Aorta (tissue), 5 donors: ENCODE data around the gene GET3. TPM values are rescaled to one million over a fixed set of nuclear protein-coding genes. Genes with fewer than 3 reads are reported as not detected.
A peak's percentile ranks its signal among the peaks of the same experiment; 100 is the strongest.

ENCODE experiments used
- ATAC-seq: fragments of 200-7000 bp; cut with Tn5 transposase; one replicate; pipeline ENCODE4 v1.9.1; 2022; ENCODE audit warnings: moderate library complexity; ENCODE audit not compliant: low FRiP score
- DNase-seq, 2 donors: peaks; one replicate each; pipeline ENCODE4 v3.0.0-alpha.2; 2020
- H3K27ac ChIP-seq, 2 donors: one replicate each; pipeline ENCODE4 v1.5.1; 2013; ENCODE audit warnings: low read length in 2 of 2, mild to moderate bottlenecking in 2 of 2, moderate library complexity in 2 of 2, control low read depth in 1 of 2, inconsistent platforms in 1 of 2, low read depth in 1 of 2
- H3K27me3 ChIP-seq, 2 donors: one replicate each; pipeline ENCODE4 v1.6.1; 2013; ENCODE audit warnings: control low read depth in 1 of 2, low read length in 1 of 2, mild to moderate bottlenecking in 1 of 2, moderate library complexity in 1 of 2; ENCODE audit not compliant: insufficient read depth in 2 of 2, control insufficient read depth in 1 of 2
- H3K36me3 ChIP-seq, 2 donors: one replicate each; pipeline ENCODE4 v1.6.1; 2013; ENCODE audit warnings: control low read depth in 1 of 2, low read length in 1 of 2, mild to moderate bottlenecking in 1 of 2; ENCODE audit not compliant: insufficient read depth in 2 of 2, control insufficient read depth in 1 of 2
- H3K4me1 ChIP-seq, 2 donors: one replicate each; pipeline ENCODE4 v1.6.1; 2013; ENCODE audit warnings: low read length in 2 of 2, control low read depth in 1 of 2, mild to moderate bottlenecking in 1 of 2, moderate library complexity in 1 of 2; ENCODE audit not compliant: insufficient read depth in 2 of 2, control insufficient read depth in 1 of 2
- H3K4me3 ChIP-seq, 2 donors: one replicate each; pipeline ENCODE4 v1.5.1; 2013; ENCODE audit warnings: low read length in 2 of 2, control low read depth in 1 of 2, mild to moderate bottlenecking in 1 of 2
- H3K9me3 ChIP-seq: one replicate; pipeline ENCODE4 v1.6.1; 2013; ENCODE audit warnings: mild to moderate bottlenecking, low read length; ENCODE audit not compliant: control insufficient read depth
- WGBS, 2 donors: extraction: QIAGEN DNeasy Blood & Tissue Kit; methylation state at CpG; one replicate each; pipeline ENCODE4 v1.1.7; 2013; 5-methylcytosine and 5-hydroxymethylcytosine counted together
- intact Hi-C, 2 donors: fragments of 100-400 bp; cut with DNase I; formaldehyde crosslinking; loops; one replicate each; pipeline versions ENCODE4 v1.14.2 to v1.15.0; 2022
- long read RNA-seq, 2 donors: library from polyadenylated mRNA; unstranded; transcript quantifications; one replicate each; pipeline ENCODE4 v2.0.0, GENCODE V29; 2020 to 2021
- polyA plus RNA-seq, 2 donors: library from polyadenylated mRNA; stranded (reverse); fragments of 200-250 nt; gene quantifications; one replicate each; pipeline ENCODE4 v1.2.3, GENCODE V29; 2013
- total RNA-seq, 2 donors: library from RNA; stranded (reverse); fragmentation: NEBNext Ultra II Directional; extraction: Animal tissue kit (Norgen Biotek cat#: 25700); gene quantifications; one replicate each; pipeline ENCODE4 v1.2.1, GENCODE V29; 2021
- donor health status: healthy with polysubstance abuse.
- donor health status: Bipolar disorder and iron deficiency.
- donor health status: DM: no; HTN: no; CAD: no.
- donor health status: DM: no; HTN: no; CAD: no.
- donor health status: DM: yes; HTN: yes; CAD: no.

Gene GET3
- total RNA-seq (10 to 100 TPM; 35.4 to 42.2 TPM), polyA plus RNA-seq (10 to 100 TPM; 61.2 to 70.6 TPM)
- long read RNA-seq, donor 1, transcript ASNA1-201 (7 exons, 1,280 nt): major isoform, 52 of 55 reads
- long read RNA-seq, donor 1, partial matches to known transcripts: 0 of 55 reads
- long read RNA-seq, donor 1, other reads (novel, unspliced or antisense): 3 of 55 reads
- long read RNA-seq, donor 2, transcript ASNA1-201 (7 exons, 1,280 nt): major isoform, 22 of 26 reads
- long read RNA-seq, donor 2, partial matches to known transcripts: 4 of 26 reads
- long read RNA-seq, donor 2, other reads (novel, unspliced or antisense): 0 of 26 reads

DNA sequence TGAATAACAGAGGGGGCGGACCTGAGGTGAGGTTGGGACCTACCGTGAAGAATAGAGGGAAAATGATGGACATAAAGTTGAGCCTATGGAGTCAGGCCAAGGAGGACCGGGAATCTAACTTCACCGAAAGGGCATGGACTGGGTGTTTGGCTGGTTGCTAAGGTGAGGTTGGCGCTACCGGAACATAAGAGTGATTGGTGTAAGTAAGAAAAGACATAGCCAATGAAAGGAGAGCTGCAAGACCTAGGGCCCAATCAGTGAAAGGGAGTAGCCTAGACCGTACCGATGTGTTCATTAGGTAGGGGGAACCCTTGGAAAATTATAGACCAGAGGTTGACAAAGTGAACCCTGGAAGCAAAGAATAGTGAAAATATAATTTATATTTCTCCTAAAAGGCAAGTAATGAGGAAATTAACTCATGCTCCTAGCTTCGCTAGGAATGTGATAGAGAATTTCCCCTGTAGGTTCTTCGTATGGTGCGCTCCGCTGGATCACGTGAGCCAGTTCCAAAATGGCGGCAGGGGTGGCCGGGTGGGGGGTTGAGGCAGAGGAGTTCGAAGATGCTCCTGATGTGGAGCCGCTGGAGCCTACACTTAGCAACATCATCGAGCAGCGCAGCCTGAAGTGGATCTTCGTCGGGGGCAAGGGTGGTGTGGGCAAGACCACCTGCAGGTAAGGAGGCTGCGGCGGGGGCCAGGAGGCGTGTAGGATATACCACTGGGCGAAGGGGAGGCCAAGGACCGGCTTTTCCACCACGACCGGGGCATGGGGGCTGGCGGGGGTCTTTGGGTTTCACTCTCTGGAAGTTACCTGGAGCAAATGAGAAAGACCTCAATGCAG is at the start of gene GET3:
GET3 (plus strand) TSS at position 503 of the 840 bp plus-strand sequence; CDS start at position 512, 9 bp downstream.
- H3K9me3 ChIP-seq: no peaks in the 10 kb centered on the region
- peak within 1 kb of the TSS in 1 of 2 donors; percentile 52 for H3K27ac ChIP-seq
- ATAC-seq (peak; percentile 93), DNase-seq (peak; percentile 84 to 90)
- WGBS, 2 donors: 1% methylated on average over 29 of the region's 29 CpGs
- H3K36me3 ChIP-seq: no peaks in the 10 kb centered on the region
- H3K27me3 ChIP-seq: no peaks in the 10 kb centered on the region
- intact Hi-C loops: no loop called here
- H3K4me1 ChIP-seq: peaks cover 0 to 3% of the 10 kb centered on the region in 2 donors
- peak within 1 kb of the TSS; percentile 43 to 73 for H3K4me3 ChIP-seq

- H3K4me1 ChIP-seq: no peaks in the 10 kb centered on the region
- no peaks in the 10 kb centered on the region for H3K27me3 ChIP-seq
- no peak for ATAC-seq
- intact Hi-C loops: no loop called here
- no peak overlapping the region for H3K27ac ChIP-seq
- no peak for DNase-seq
- no peaks in the 10 kb centered on the region for H3K9me3 ChIP-seq
- no peak overlapping the region for H3K4me3 ChIP-seq
- WGBS, 2 donors: 89 to 90% methylated on average over 12 of the region's 12 CpGs
- H3K36me3 ChIP-seq: no peaks in the 10 kb centered on the region
Measured at GRCh38 chr19:12689012-12689411, 48.3 kb upstream of the GET3 start.

GRCh38 chr19:12689581-12690216 is 47.6 kb upstream of the GET3 start:
- ATAC-seq: no peak
- WGBS, 2 donors: 83% methylated on average over 26 of the region's 26 CpGs

GRCh38 chr19:12692960-12693359 is 44.3 kb upstream of the GET3 start:
- intact Hi-C loops: no loop called here
- WGBS, 2 donors: 79 to 86% methylated on average over 5 of the region's 5 CpGs

More at GRCh38 chr19:12689581-12690216, 47.6 kb upstream of the GET3 start:
- Histone ChIP-seq H3K9me3 (no peaks in the 10 kb centered on the region), H3K27me3 (no peaks in the 10 kb centered on the region), H3K27ac (no peak overlapping the region), H3K4me3 (no peak overlapping the region), H3K36me3 (no peaks in the 10 kb centered on the region), H3K4me1 (no peaks in the 10 kb centered on the region)
- intact Hi-C loops: no loop called here
- no peak for DNase-seq

GRCh38 chr19:12694641-12695040 is 42.7 kb upstream of the GET3 start:
- H3K27ac ChIP-seq: no peak overlapping the region
- no peaks in the 10 kb centered on the region for H3K27me3 ChIP-seq
- H3K9me3 ChIP-seq: no peaks in the 10 kb centered on the region
- no peaks in the 10 kb centered on the region for H3K36me3 ChIP-seq
- DNase-seq: no peak
- H3K4me1 ChIP-seq: no peaks in the 10 kb centered on the region
- WGBS, 2 donors: 89 to 90% methylated on average over 16 of the region's 16 CpGs
- no peak overlapping the region for H3K4me3 ChIP-seq
- intact Hi-C loops: no loop called here
- ATAC-seq: no peak

More at GRCh38 chr19:12692960-12693359, 44.3 kb upstream of the GET3 start:
- Histone ChIP-seq H3K9me3 (no peaks in the 10 kb centered on the region), H3K4me3 (no peak overlapping the region), H3K36me3 (no peaks in the 10 kb centered on the region), H3K4me1 (no peaks in the 10 kb centered on the region), H3K27me3 (no peaks in the 10 kb centered on the region), H3K27ac (no peak overlapping the region)
- ATAC-seq (no peak), DNase-seq (no peak)

- ATAC-seq: no peak
- Histone ChIP-seq H3K9me3 (no peaks in the 10 kb centered on the region), H3K4me3 (no peak overlapping the region), H3K4me1 (no peaks in the 10 kb centered on the region), H3K27ac (no peak overlapping the region), H3K27me3 (no peaks in the 10 kb centered on the region), H3K36me3 (no peaks in the 10 kb centered on the region)
- intact Hi-C loops: no loop called here
- 65 to 73% methylated on average over 2 of the region's 2 CpGs for WGBS, 2 donors
- DNase-seq: no peak
Measured at GRCh38 chr19:12695096-12695495, 42.2 kb upstream of the GET3 start.

DNA sequence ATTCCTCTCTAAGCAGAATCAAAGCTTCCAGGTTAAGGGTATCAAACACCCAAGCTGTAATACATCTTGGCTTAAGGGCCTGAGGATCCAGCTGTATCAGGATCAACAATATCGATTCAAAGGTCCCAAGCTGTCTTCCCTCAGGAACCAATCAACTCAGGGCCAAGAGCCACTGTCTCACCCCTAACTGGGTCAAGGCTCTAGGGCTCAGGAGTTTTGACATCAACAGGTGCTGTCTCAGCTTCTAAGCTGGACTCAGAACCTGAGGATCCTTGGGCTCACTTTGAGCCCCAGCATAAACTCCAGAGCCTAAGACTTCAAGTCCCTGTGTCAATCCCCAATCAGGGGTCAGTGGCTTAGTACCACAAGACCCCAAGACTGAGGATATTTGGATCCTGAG is 41.8 kb upstream of the GET3 start:
- H3K27me3 ChIP-seq: no peaks in the 10 kb centered on the region
- no peak for DNase-seq
- H3K4me1 ChIP-seq: no peaks in the 10 kb centered on the region
- H3K9me3 ChIP-seq: no peaks in the 10 kb centered on the region
- H3K4me3 ChIP-seq: no peak overlapping the region
- 88 to 90% methylated on average over 1 of the region's 1 CpG for WGBS, 2 donors
- no peak overlapping the region for H3K27ac ChIP-seq
- ATAC-seq: no peak
- intact Hi-C loops: no loop called here
- H3K36me3 ChIP-seq: no peaks in the 10 kb centered on the region

- Histone ChIP-seq H3K27me3 (no peaks in the 10 kb centered on the region), H3K27ac (no peak overlapping the region)
- no peak for ATAC-seq
Measured at GRCh38 chr19:12695997-12696365, 41.3 kb upstream of the GET3 start.

More at GRCh38 chr19:12695997-12696365, 41.3 kb upstream of the GET3 start:
- Histone ChIP-seq H3K36me3 (no peaks in the 10 kb centered on the region), H3K4me3 (peak overlapping the region; percentile 65 to 74), H3K9me3 (no peaks in the 10 kb centered on the region), H3K4me1 (no peaks in the 10 kb centered on the region)
- no peak for DNase-seq
- WGBS, 2 donors: 2 to 3% methylated on average over 35 to 36 of the region's 36 CpGs
- intact Hi-C loops: no loop called here
